GM18951 (cell line): ENCODE results near the gene KRT86.
A peak's percentile ranks its signal among the peaks of the same experiment; 100 is the strongest.

Source experiments
- POLR2A ChIP-seq: IDR thresholded peaks from 4 replicates; pipeline ENCODE4 v1.6.1; 2011; ENCODE audit warnings: mild to moderate bottlenecking; ENCODE audit not compliant: insufficient read length, insufficient read depth; ENCODE audit errors: extremely low read depth
- in situ Hi-C: fragments of 300-500 bp; cut with MboI; formaldehyde crosslinking; loops from one replicate; pipeline ENCODE4 v1.12.0; 2022; ENCODE audit warnings: low sequenced_read_pairs, mixed read lengths, inconsistent platforms; ENCODE audit not compliant: unreplicated experiment

KRT86 gene

DNA sequence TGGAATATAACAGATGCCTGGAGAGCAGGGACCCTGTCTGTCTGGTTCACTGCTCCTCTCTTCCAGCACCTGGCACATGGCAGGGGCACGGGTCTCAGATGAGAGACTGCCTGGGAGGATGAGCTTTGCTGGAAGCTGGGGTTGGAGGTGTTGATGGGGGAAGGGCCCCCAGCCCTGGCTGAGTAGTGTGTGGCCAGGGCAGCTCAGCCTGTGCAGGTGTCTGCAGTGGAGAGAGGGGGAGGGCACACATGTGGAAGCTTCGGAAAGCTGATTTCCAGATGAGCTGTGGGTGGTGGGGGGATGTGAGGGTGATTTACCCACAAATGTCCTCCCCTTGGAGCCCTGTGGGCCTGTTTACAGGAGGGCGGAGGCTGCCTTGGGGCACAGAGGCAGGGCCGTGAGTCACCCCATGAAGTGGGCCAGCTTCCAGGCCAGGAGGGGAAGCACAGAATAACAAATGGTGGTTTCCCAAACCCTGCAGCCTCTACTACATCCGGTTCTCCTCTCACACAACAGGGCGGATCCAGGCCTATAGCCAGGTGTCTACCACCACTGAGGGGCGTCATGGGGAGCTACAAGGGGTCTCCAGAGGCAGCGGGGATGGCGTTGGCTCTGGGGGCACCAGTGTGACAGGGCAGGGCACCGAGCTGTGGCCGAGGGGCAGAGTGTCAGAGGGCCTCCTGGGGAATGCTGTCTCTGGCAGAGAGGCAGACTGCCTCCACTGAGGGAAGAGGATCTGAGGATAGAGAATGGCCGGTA lies 30.4 kb upstream of the KRT86 start:
- in situ Hi-C loops: no loop called here
- peak; percentile 47 for TF ChIP-seq POLR2A

GRCh38 chr12:52244615-52244994 lies 29.8 kb upstream of the KRT86 start:
- in situ Hi-C loops: no loop called here
- no peak for TF ChIP-seq POLR2A

DNA sequence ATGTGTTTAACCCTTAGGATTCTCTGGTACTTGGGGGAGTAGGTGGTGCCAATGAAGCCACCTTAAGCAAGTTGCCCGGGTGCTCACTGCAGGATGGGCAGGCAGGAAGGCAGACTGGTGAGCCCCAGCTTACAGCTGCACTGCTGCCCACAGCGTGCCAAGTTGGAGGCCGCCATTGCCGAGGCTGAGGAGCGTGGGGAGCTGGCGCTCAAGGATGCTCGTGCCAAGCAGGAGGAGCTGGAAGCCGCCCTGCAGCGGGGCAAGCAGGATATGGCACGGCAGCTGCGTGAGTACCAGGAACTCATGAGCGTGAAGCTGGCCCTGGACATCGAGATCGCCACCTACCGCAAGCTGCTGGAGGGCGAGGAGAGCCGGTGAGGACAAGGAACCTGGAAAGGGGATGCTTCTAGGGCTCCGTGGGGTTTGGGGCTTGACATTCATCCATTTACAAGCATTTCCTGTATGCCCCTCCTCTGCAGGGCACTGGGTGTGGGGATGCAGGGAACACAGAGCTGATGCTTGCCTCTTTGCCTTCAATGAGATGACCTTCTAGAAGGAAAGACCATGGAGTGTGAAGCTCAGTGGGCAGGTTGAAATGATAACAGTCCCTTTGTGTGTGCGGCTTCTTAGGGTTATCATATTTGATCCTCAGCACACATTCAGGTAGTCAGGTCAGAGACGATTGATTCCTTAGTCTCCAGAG lies 29.0 kb upstream of the KRT86 start:
- in situ Hi-C loops: no loop called here
- no peak for TF ChIP-seq POLR2A

GRCh38 chr12:52245962-52246569 lies 28.4 kb upstream of the KRT86 start:
- TF ChIP-seq POLR2A: no peak
- in situ Hi-C loops: no loop called here

GRCh38 chr12:52246720-52247621 lies 27.5 kb upstream of the KRT86 start:
- in situ Hi-C loops: no loop called here
- TF ChIP-seq POLR2A: no peak

GRCh38 chr12:52247622-52248540 lies 26.6 kb upstream of the KRT86 start:
- in situ Hi-C loops: no loop called here

DNA sequence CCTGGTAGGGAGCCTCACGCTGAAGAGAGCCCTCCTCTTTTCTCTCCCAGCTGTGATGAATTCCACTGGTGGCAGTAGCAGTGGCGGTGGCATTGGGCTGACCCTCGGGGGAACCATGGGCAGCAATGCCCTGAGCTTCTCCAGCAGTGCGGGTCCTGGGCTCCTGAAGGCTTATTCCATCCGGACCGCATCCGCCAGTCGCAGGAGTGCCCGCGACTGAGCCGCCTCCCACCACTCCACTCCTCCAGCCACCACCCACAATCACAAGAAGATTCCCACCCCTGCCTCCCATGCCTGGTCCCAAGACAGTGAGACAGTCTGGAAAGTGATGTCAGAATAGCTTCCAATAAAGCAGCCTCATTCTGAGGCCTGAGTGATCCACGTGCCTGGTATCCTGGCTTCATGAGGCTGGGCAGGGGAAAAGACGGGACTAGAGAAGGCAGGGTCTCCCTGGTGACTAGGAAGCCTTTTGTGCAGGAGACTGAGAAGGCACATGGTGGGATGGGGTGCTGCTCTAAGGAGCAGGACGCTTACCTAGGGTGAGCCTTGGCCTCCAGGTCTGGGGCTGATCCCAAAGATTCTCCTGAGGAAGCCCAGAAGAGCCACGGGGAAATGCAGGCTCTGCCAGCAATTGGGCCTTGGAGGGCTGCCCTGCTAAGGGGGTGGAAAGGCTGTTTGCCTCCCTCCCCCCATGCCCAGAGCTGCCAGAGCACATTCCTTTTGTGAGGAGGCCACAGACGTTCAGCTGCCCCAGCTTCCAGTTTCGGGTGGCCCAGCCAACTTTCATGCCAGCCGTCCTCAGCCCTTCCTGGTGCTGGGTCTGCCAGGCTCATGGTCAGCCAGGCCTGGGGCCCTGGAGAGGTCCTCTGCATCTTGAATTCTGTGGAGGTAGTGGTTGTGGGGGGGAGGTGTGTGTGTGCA lies 25.6 kb upstream of the KRT86 start:
- no peak for TF ChIP-seq POLR2A
- in situ Hi-C loops: no loop called here

More at GRCh38 chr12:52247622-52248540, 26.6 kb upstream of the KRT86 start:
- no peak for TF ChIP-seq POLR2A

DNA sequence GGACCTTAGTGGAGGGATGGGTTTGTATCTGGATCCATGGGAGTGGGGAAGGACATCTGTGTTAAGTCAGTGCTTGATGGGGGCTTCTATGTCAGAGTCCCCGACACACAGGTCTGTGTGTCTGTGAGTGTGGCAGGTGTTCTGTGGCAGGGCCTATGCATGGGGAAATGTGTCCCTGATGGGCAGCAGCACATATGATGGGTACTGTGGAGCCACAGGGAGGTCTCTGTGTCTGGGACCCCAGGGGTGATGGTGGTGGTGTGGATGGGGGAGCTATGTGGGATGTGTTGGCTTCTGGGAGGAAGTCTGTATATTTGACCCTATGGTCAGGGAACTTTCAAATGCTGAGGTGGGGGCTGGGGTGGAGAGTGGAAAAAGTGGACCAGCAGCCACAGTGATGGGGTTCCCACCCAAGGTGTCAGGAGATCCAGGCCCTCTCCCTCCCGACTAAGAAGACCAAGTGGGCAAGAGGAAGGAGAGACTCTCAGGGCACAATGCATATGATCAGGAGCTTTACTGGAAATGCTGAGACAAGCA lies 24.9 kb upstream of the KRT86 start:
- TF ChIP-seq POLR2A: no peak
- in situ Hi-C loops: no loop called here

DNA sequence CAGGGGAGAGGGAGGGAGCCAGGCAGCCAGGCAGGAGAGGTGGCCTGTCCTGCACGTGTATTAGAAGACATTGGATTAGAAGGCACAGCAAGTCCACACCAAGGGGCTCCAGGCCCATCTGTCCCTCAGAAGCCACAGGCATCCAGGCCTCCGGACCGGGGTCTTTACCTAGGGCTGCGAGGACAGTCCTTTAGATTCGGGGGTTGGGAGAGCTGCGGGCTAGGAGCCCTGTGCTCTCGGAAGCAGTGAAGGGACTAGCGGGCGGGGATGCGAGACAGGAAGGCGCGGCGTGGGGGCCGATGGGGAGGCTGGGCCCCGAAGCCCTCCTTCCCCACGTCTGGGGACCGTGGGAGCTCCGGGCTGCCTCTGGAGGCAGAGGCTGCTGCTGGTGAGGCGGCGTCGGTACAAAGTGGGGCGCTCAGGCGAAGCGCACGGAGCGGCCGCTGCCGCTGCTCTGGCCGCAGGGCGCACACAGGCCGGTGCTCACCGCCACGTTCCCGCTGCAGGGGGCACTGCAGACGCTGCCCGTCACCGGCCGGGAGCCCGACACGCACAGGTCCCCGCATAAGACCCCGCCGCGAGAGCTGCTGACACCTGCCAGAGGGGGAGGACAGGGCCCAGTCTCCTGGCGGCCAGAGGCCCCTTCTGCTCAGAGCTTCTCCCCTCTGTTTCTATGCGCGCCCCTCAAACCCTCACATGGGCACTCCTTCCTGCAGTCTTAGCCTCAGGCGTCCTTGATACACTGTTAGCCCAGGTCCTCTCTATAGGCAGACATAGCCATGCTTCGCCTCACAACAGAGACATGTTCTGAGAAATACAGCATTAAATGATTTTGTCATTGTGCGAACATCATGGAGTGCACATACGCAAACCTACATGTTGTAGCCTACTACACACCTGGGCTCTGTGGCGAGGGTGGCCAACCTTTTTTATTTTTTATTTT lies 24.1 kb upstream of the KRT86 start:
- in situ Hi-C loops: no loop called here
- TF ChIP-seq POLR2A: no peak
